ENCODE results near the gene ZC3H7A. TPM values are rescaled to one million over a fixed set of nuclear protein-coding genes. Genes with fewer than 3 reads are reported as not detected.

The ZC3H7A gene
- total and polyA plus RNA-seq, 4 donors, result 12.4 to 37.7 (median 24.7) TPM

GRCh38 chr16:11738742-11739544 lies 58.1 kb downstream of the ZC3H7A start:
- peaks cover 4 to 10% (median 5%) of the 10 kb centered on the region in 4 donors for H3K36me3 ChIP-seq (ENCODE audit: control insufficient read depth in 4 of 4, insufficient read depth in 3 of 4, low read depth in 1 of 4, low read length in 3 of 4)
- TF ChIP-seq GABPA (IDR thresholded peaks at IDR 0.05 in 1 of 2, conservative IDR thresholded peaks at IDR 0.05 in 1 of 2), result no peak
- no peak for TF ChIP-seq TAF1 (conservative IDR thresholded peaks at IDR 0.05)
- no peak for TF ChIP-seq CTCF (IDR thresholded peaks at IDR 0.05; ENCODE audit: low read depth, low read length, missing input control)
- TF ChIP-seq FOXA2 (IDR thresholded peaks at IDR 0.05), result no peak
- no peak for TF ChIP-seq JUND (IDR thresholded peaks at IDR 0.05)
- no peak for TF ChIP-seq FOXA1 (IDR thresholded peaks at IDR 0.05)
- TF ChIP-seq RAD21 (IDR thresholded peaks at IDR 0.05), result no peak
- no peak for TF ChIP-seq ATF3 (IDR thresholded peaks at IDR 0.05)
- TF ChIP-seq HNF4G (IDR thresholded peaks at IDR 0.05), result no peak
- TF ChIP-seq YY1 (IDR thresholded peaks at IDR 0.05), result no peak
- no peak for TF ChIP-seq ZBTB33 (IDR thresholded peaks at IDR 0.05)
- no peak for TF ChIP-seq REST (IDR thresholded peaks at IDR 0.05)
- TF ChIP-seq SP1 (IDR thresholded peaks at IDR 0.05), result no peak
- TF ChIP-seq MAX (IDR thresholded peaks at IDR 0.05), result no peak
- no peak for TF ChIP-seq NR2F2 (IDR thresholded peaks at IDR 0.05)
- no peak for TF ChIP-seq EGR1 (IDR thresholded peaks at IDR 0.05; ENCODE audit: low read depth in 2 of 2)
- TF ChIP-seq RXRA (IDR thresholded peaks at IDR 0.05), result no peak
- H3K4me3 ChIP-seq (ENCODE audit: low read depth in 1 of 3, low read length in 3 of 3), result no peak overlapping the region
- no peaks in the 10 kb centered on the region for H3K27me3 ChIP-seq (ENCODE audit: control insufficient read depth in 4 of 4, insufficient read depth in 4 of 4, low read length in 3 of 4)
- H3K9ac ChIP-seq (ENCODE audit: low read depth in 1 of 2, low read length in 2 of 2), result no peak overlapping the region
- DNase-seq (ENCODE audit: low spot score), result no peak
- WGBS, result 73% methylated on average over 15 of the region's 15 CpGs
- no peaks in the 10 kb centered on the region for H3K9me3 ChIP-seq (ENCODE audit: control insufficient read depth in 4 of 4, low read length in 3 of 4)
- no peak overlapping the region for H3K27ac ChIP-seq (ENCODE audit: low read depth in 1 of 2, low read length in 2 of 2)
- peaks cover 14 to 67% (median 57%) of the 10 kb centered on the region in 4 donors for H3K4me1 ChIP-seq (ENCODE audit: control insufficient read depth in 4 of 4, insufficient read depth in 4 of 4, low read length in 3 of 4)
